Erythroblast (primary cell): ENCODE data around the gene ATF6.

Experiments used
- GATA1 ChIP-seq: IDR thresholded peaks from 2 replicates; pipeline ENCODE4 v1.6.1; 2011; ENCODE audit warnings: low read depth, mild to moderate bottlenecking, control low read depth, low read length, moderate library complexity
- POLR2A ChIP-seq: IDR thresholded peaks from 2 replicates; pipeline ENCODE4 v1.6.1; 2011; ENCODE audit warnings: mild to moderate bottlenecking, low read length

GRCh38 chr1:161866241-161866640 lies 100.1 kb downstream of the ATF6 start:
- no peak for TF ChIP-seq POLR2A
- TF ChIP-seq GATA1 = no peak
